HG03108 (cell line): Measurements from ENCODE around the gene EXOSC5.

Experiments
- ATAC-seq: cut with Tn5 transposase; IDR thresholded peaks from one replicate; pipeline ENCODE4 v1.9.1; 2021; ENCODE audit warnings: moderate library complexity; ENCODE audit not compliant: unreplicated experiment

Gene EXOSC5

DNA sequence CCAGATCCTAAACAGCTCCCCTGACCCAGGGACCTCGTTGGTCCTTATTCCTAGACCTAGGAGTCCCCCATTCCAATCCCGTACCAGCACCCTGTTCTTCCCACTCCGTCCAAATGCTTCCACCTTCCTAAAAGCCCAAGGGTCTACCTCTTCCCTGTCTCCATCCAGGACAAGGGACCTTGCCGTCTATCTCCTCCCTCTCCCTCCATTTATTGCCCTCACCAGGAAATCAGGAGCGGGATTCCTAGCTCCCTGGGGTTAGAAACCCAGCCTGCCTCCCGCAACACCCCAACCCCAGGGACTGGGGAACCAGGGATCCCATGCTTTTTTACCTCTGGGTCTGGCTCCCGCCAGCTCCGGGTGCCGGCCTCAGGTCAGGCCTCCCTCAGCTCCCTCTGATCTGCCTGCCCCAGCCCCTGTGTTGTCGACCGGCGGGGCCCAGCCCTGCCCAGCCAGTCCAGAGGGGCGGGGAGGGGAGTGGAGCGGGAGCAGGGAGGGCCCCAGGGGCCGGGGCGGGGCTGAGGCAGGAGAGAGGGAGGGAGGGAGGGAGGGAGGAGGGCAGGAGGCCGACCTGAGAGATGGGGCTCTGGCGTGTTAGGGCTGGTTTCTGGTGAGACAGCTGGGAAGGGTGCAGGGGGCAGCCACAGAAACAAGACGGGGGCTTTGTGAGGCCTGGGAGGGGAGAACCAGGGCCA lies 29.9 kb upstream of the EXOSC5 start, which contains the start of gene B3GNT8:
Gene B3GNT8, minus strand, starts transcription at position 423 of the 695 bp plus-strand sequence. CDS start 596 bp downstream, outside the sequence.
- no peak for ATAC-seq

DNA sequence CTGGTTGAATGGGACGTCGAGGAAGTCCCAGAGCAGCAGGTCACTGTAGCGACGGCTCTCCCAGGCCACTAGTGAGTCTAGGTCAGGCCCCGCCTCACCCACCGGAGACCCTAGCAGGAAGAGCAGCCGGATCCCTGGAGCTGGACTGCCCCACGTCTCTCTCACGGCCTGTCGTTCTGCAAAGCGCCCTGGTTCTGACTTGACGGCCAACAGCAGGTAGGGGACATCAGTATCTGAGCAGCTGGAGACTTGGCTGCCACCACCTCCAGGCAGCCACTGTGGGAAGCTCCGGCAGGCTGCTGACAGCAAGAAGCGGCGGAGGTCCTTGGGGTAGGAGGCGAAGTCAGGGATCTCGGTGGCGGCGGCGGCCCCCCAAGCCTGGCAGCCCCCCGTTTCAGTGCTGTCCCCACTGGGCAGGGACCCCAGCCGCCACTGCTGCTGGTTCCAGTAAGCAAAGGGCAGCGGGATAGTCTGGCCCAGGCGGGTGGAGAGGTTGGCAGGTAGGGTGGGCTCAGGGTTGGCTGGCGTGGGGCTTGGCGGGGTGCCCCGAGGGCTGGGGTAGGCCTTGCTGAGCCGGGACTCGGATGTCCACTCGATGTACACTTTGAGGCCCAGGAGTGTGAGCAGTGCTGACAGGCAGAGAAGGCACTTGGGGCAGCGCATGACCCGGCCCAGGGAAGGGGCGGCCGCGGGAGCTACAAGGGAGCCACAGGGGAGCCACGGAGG lies 29.1 kb upstream of the EXOSC5 start:
- no peak for ATAC-seq

DNA sequence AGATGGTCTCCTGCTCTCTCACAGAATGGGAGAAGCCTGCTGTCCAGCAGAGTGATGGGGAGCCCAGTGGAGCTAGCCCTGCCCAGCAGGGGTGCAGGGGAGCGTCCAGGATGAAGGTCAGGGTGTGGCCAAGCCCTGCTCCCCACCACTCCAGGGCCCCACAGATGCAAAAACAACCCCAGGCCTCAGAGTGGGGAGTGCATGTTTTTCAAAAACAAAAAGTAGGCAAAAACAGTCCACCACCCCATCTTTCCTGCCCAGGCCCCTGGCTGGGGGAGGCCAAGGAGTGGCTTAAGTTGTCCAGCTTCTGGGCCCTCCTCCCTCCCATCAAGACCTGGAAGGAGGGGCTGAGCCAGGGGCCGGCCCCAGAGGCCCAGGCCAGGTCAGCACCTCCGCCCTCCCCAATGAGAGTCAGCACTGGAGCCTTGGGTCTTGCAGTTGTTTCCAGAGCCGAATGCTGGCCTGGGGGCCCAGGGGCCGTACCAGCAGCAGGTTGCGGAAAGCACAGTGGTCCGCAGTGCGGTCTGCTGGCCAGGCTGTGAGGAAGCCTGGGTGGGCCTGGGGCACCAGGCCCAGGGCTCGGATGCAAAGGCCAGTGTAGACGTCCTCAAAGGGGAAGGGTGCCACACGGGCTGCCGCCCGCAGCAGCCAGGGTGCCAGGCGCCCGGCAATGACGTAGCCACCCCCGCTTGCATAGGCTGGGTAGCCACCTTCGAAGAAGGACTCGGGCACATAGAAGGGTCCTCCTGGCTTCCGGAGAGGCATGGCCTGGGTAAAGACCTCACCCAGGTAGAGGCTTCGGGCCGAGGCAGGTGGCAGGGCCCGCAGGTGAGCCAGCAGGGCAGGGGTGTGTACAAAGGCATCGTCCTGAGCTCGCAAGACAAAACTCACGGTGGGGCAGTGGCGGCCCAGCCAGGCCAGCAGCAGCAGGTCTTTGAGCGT lies 28.3 kb upstream of the EXOSC5 start:
- no peak for ATAC-seq

DNA sequence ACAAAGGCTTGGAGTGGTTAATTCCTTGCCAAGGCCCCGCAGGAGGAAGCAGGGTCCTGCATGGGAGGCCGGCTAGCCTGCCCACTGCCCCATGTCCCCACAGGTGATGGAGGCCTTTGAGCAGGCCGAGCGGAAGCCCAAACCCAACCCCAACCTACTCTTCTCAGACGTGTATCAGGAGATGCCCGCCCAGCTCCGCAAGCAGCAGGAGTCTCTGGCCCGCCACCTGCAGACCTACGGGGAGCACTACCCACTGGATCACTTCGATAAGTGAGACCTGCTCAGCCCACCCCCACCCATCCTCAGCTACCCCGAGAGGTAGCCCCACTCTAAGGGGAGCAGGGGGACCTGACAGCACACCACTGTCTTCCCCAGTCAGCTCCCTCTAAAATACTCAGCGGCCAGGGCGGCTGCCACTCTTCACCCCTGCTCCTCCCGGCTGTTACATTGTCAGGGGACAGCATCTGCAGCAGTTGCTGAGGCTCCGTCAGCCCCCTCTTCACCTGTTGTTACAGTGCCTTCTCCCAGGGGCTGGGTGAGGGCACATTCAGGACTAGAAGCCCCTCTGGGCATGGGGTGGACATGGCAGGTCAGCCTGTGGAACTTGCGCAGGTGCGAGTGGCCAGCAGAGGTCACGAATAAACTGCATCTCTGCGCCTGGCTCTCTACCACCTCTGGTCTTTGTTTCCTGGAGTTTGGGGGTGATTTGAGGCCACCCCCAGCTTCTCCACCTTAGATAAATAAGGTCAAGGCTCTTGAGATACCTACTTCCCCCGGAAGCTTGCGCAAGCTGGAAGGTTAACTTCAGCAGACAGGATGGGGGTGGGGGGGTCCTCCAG lies 27.4 kb upstream of the EXOSC5 start:
- ATAC-seq = no peak

DNA sequence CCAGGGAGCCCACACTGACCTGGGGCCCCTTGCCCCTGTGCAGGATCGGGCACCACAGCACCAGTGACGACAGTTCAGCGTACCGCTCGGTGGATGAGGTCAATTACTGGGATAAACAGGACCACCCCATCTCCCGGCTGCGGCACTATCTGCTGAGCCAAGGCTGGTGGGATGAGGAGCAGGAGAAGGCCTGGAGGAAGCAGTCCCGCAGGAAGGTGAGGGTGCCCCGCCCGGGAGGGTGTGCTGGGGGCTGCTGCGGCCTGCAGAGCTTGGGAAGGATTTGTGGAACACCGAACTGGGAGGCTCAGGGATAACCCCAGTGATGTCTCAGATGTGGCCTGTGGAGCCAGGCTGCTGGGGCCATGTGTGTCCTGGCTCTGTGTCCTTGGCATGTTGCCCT lies 25.8 kb upstream of the EXOSC5 start:
- no peak for ATAC-seq

DNA sequence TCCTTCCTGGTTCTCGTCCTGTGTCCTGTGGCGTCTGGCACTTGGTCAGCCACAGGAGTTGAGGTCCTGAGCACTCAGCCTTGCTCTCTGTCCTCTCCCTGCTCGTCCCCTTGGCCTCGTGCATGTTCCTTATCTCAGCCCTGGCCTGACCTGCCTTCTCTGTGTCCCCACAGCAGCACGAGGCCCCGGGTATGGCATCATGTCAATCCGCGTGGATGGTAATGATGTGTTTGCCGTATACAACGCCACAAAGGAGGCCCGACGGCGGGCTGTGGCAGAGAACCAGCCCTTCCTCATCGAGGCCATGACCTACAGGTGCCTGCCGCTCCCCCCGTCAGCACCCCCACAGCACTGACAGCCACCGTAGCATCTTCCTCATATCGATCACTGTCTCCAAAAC lies 25.3 kb upstream of the EXOSC5 start:
- ATAC-seq = no peak

DNA sequence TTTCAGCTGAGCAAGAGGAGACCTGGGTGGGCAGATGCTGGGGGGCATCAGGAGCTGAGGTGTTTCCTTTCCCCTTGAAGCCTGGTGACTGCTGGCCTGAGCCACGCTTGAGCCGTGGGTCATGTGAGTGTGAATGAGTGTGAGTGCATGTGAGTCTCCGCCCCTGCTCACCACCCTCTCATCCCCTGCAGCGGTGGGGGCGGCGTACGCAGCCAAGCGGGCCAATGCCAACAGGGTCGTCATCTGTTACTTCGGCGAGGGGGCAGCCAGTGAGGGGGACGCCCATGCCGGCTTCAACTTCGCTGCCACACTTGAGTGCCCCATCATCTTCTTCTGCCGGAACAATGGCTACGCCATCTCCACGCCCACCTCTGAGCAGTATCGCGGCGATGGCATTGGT lies 24.8 kb upstream of the EXOSC5 start:
- no peak for ATAC-seq

DNA sequence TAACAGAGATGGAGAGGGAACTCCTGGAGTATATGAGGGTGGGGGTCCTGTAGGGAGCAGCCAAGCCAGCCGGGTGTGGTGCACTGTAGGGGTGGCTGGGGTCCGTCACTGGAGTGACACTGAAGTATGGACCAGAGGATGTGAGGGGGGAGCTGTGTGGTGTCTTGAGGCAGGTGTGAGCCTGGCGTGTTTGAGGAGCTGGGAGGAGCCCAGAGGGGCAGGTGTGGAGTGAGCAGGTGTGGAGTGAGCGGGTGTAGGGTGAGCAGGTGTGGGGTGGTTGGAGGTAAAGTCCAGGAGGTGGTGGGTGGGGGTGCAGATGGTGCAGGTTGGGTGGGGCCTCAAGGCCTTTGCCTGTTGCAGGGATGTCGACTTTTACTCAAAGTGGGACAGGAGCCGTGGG lies 24.2 kb upstream of the EXOSC5 start:
- no peak for ATAC-seq

DNA sequence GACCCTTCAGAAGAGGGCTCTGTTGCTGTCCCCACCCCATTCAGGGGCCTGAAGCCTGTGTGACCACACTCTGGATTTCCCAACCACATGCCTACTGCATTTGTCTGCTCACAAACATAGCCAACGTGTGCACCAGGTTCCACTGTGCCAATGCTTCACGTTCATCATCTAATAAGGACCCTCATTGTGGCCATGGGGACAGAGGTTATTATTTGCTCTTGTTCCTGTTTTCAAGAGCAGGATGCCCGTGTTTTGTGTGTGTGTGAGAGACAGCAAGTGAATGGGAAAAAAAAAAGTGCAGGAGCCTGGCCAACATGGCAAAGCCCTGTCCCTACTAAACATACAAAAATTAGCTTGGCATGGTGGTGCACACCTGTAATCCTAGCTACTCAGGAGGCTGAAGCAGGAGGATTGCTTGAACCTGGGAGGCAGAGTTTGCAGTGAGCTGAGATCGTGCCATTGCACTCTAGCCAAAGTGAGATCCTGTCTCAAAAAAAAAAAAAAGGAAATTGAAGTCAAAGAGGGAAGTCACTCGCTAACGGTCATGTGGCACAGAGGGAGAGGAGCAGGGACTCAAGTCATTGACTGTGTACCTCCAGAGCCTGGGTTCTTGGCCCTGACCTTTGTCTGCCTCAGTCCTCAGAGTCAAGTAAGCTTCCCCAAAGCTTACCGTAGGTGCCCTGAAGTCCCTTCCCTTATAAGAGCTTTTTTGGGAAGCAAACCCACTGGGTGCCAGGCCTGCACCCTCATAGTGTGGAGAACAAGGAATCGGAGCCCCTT lies 23.1 kb upstream of the EXOSC5 start:
- ATAC-seq = no peak

DNA sequence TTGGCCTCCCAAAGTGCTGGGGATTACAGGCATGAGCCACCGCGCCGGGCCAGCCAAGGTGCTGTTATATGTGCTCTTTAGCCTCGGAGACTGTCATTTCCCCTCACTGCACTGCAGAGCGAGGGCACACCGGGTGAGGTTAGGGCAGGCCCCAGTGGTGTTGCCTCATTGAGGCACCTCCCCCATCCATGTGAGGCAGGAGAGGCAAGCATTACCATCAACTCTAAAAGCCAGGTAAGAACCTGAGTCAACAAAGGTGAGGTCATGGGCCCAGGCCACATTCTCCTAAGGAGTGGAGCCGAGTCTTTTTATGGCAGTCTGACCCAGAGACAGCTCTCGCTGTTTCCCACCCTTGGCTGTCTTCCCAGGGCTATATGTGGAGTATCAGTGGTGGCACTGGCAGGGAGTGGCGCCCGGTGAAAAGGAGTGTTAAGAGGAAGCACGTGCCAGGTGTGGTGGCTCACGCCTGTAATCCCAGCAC lies 19.1 kb upstream of the EXOSC5 start:
- no peak for ATAC-seq

DNA sequence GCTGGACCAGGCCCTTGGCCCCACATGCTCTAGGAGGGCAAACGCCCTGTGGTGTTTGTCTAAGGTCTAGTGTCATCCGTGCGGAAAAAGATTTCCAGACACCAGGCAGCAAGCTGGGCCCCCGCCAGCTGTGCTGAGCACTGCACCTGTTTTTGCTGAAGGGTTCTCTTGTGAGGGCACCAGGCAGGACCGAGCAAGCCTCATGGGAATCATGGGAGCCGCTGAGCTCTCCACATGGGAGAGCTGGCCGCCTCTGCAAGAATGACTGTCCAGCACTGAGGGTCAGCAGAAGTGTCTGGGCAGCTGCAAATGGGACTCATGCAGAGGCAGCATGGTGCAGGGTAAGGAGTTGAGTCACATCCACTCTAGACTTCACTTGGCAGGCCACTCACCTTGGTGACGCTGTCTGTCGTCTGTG lies 18.0 kb upstream of the EXOSC5 start:
- ATAC-seq = no peak

DNA sequence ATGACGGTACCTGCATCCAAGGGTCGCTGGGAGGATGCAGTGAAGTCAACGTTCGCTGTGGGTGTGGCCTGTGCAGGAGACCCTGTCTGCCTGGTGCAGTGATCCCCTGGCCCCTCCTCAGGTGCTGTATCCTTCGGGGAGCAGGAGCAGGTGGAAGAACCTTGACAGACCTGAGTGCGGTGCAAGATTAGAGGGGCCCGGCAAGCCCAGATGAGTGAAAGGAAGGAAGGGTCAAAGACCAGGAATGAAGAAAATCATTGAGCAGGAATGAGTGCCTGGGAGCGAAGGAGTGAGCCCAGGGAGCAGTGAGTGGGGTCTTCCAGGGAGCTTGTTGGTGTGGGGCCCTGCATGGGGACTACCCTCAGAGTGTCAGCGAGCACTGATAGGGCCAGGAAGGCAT lies 17.3 kb upstream of the EXOSC5 start:
- ATAC-seq = no peak

DNA sequence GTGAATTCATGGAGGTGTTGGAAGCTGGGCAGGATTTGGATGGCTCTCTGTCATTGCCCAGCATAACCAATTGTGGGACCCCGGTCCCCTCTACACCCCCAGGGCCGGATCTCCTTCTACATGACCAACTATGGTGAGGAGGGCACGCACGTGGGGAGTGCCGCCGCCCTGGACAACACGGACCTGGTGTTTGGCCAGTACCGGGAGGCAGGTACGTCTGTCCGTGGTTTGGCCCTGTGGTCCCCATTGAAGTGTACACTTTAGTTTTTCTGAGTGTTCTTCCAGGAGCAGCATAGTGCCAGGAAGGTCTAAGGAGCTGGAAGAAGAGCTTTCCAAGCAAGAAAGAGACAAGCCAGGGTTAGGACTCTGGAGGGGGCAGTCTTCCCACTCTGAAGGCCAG lies 16.8 kb upstream of the EXOSC5 start:
- no peak for ATAC-seq

DNA sequence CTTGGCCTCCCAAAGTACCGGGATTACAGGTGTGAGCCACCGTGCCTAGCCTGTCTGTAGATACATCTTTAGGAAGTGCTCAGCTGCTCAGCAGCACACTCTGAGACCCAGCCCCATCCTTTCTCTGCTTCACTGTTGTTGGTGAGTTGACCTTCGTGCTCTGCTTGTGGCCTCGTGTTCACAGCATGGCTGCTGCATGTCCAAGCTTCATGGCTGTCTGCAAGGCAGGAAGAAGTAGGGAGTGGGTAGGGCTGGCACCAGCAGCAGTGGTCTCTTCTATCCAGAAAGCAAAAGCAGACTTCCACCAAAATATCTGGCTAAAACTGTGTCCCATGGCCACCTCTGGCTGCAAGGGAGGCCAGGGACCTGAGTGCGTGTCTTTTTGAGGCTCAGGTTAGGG lies 15.8 kb upstream of the EXOSC5 start:
- ATAC-seq = no peak

DNA sequence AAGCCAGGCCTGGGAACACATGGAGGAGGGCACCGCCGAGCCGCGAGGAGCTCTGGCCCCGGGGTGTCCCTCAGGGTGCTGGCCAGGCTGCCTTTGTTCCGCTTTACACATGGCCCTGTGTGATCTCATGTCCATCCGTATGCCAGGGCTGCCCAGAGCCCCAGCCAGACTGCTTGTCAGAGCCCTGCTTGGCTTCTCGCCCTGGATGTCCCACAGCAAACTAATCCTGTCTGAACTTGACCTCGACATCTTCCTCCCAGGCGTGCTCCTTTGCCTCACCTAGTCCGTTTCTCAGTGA lies 14.8 kb upstream of the EXOSC5 start:
- no peak for ATAC-seq

DNA sequence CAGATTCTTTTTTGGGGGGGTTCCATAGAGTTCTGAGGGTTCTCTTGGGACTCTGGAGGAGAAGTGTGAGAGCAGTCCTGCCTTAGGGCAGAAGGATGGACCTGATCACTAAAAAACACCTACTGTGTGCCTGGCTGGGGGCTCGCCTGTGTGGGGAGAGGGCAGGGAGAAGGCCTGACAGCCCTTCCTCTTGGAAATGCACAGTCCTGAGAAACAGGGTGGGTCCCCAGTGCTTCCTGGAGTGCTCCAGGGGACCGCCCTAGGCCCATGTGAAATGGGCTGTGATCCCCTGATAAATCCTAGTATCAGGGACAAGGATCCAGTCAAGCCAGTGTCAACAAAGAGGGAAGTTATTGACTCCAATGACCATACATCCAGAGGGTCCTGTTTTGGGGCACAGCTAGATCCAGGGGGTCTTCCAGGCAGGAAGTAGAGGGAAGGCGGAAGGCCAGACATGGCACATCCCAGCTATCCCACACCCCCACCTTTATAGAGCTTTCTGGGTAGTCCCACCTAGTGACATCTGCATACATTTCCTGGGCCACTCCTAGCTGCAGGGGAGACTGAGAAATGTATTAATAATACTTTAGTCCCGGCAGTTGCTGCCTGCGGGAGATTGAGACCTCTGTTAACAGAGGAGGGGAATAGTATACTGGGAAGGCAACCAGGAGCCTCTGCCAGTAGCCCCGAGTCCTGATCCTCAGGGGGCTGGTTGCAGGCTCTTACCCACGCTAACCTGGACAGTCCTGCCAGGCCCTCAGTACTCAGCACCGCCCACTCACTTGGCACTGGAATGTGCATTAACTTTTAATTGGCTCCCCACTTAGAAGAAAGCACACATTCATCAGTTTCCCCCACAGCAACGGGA lies 14.2 kb upstream of the EXOSC5 start:
- ATAC-seq = no peak

DNA sequence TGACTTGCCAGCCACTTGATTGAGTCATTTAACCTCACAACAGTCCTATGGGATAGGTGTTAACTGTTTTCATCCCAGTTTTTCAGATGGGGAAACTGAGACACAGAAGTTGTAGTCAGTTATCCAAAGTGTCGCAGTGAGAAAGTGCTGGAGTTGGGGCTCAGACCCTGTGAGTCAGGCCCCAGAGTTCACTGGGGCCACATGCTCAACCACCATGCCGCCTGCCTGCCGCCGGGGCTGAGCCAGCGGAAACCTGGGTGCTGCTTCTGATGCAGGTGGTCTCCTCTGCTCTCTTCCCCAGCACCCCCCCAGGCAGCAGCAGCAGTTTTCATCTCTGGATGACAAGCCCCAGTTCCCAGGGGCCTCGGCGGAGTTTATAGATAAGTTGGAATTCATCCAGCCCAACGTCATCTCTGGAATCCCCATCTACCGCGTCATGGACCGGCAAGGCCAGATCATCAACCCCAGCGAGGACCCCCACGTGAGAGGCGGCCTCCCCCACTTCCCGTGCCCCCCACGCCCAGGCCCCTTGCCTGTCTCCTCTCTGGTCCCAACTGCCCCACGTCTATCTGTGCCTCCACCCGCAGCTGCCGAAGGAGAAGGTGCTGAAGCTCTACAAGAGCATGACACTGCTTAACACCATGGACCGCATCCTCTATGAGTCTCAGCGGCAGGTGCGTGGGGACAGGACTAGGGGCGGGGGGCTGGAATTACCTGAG lies 13.3 kb upstream of the EXOSC5 start:
- ATAC-seq = no peak

DNA sequence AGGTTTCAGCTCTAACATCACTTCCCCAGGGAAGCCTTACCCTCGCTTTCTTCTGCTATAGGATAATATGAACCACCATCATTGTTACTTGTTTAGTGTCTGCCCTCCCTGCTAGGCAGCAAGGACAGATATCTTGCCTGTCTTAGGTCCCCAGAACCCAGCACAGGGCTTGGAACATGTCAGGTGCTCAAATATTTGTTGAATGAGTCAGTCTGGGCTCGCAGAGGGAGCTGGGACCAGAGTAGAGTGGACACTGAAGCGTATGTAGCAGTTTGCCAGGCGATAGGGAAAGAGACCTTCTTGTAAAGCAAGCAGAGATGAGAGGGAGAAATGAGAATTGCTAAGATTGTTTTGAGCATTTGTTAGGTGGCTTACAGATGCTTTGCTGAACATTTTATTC lies 12.1 kb upstream of the EXOSC5 start:
- ATAC-seq = no peak
